NCI-H2196 (cell line): ENCODE measurements around the gene GPR68.
"Not testable (repeated sequence)": the region's sequence is repeated elsewhere in the genome, so short reads cannot be mapped to it uniquely, and the experiment has no call there.

Experiments
- DNase-seq: peaks from one replicate; lab custom pipeline; 2025; ENCODE audit not compliant: unreplicated experiment; lab: John Stamatoyannopoulos, UW

The GPR68 gene

GRCh38 chr14:91254461-91254860, 10.0 kb upstream of the GPR68 start:
- DNase-seq: no peak

GRCh38 chr14:91253795-91254323, 9.4 kb upstream of the GPR68 start:
- no peak for DNase-seq

GRCh38 chr14:91252871-91253794, 8.6 kb upstream of the GPR68 start:
- DNase-seq: no peak

GRCh38 chr14:91250912-91251311, 6.4 kb upstream of the GPR68 start:
- DNase-seq: no peak

- DNase-seq: peak; percentile 48
Measured at GRCh38 chr14:91249841-91250616, 5.5 kb upstream of the GPR68 start.

- DNase-seq: no peak
Measured at GRCh38 chr14:91246051-91246852, 1.7 kb upstream of the GPR68 start.

- DNase-seq: not testable (repeated sequence)
Measured at GRCh38 chr14:91245616-91246015, 1.1 kb upstream of the GPR68 start.

GRCh38 chr14:91245029-91245428, 525 bp upstream of the GPR68 start:
- no peak for DNase-seq

GRCh38 chr14:91243074-91243471, 1.4 kb downstream of the GPR68 start:
- DNase-seq: no peak

- no peak for DNase-seq
Measured at GRCh38 chr14:91242635-91243034, 1.9 kb downstream of the GPR68 start.

GRCh38 chr14:91241863-91242262, 2.6 kb downstream of the GPR68 start:
- no peak for DNase-seq

- no peak for DNase-seq
Measured at GRCh38 chr14:91238661-91239060, 5.8 kb downstream of the GPR68 start.

GRCh38 chr14:91238085-91238484, 6.4 kb downstream of the GPR68 start:
- DNase-seq: no peak

GRCh38 chr14:91237219-91237618, 7.3 kb downstream of the GPR68 start:
- DNase-seq: no peak

- DNase-seq: no peak
Measured at GRCh38 chr14:91235841-91236240, 8.7 kb downstream of the GPR68 start.

- DNase-seq: no peak
Measured at GRCh38 chr14:91234791-91235114, 9.8 kb downstream of the GPR68 start.

GRCh38 chr14:91233936-91234790, 10.3 kb downstream of the GPR68 start:
- no peak for DNase-seq

- DNase-seq: no peak
Measured at GRCh38 chr14:91232603-91233002, 11.9 kb downstream of the GPR68 start.

GRCh38 chr14:91232052-91232451, 12.5 kb downstream of the GPR68 start:
- DNase-seq: no peak

GRCh38 chr14:91231446-91231845, 13.1 kb downstream of the GPR68 start:
- no peak for DNase-seq
